SK-N-SH (cell line): ENCODE results near the gene DPEP3. TPM values are rescaled to one million over a fixed set of nuclear protein-coding genes. Genes with fewer than 3 reads are reported as not detected.

Experiments used
- CTCF ChIA-PET: fragments of 300-600, 350-600 bp; formaldehyde crosslinking; extraction: SDS; loops from one replicate; lab custom pipeline; 2021; lab: Yijun Ruan, JAX
- POLR2A ChIA-PET: fragments of 350-600 bp; sonication (Branson Sonifier 250); formaldehyde crosslinking; extraction: SDS; loops from one replicate; lab custom pipeline; 2020; ENCODE audit warnings: antibody characterized with exemption, inconsistent platforms; lab: Yijun Ruan, JAX
- DNase-seq: peaks from one replicate; pipeline ENCODE4 v3.0.0; 2012
- H2AFZ ChIP-seq: fragments of 200-600 bp; sonication (generic); 2 replicates; pipeline ENCODE4 v1.8.1; 2016; ENCODE audit warnings: antibody characterized with exemption, mild to moderate bottlenecking, low read depth
- H3F3A ChIP-seq: fragments of 200-600 bp; sonication (generic); replicated peaks from 2 replicates; pipeline ENCODE3; 2016; ENCODE audit warnings: antibody characterized with exemption, mild to moderate bottlenecking; ENCODE audit not compliant: insufficient read depth
- H3K27ac ChIP-seq, 2 experiments: fragments of 200-500 bp in 1 of 2; fragments of 200-600 bp in 1 of 2; sonication (Bioruptor generic) in 1 of 2; sonication (generic), shearing (Covaris generic) in 1 of 2; 2 replicates each; pipeline versions ENCODE4 v1.5.1 to v1.6.1; 2014 to 2016; ENCODE audit warnings: low read depth in 2 of 2, inconsistent platforms in 1 of 2, low read length in 1 of 2, mild to moderate bottlenecking in 1 of 2, mixed read lengths in 1 of 2
- H3K27me3 ChIP-seq: fragments of 200-600 bp; sonication (generic), shearing (Covaris generic); 2 replicates; pipeline ENCODE4 v1.6.1; 2016; ENCODE audit warnings: mixed run types; ENCODE audit not compliant: insufficient read depth
- H3K36me3 ChIP-seq, 2 experiments: fragments of 200-500 bp in 1 of 2; fragments of 200-600 bp in 1 of 2; sonication (Bioruptor generic) in 1 of 2; sonication (generic) in 1 of 2; replicated peaks in 1 of 2; 2 replicates each; pipeline versions ENCODE3 to v1.5.1; 2014 to 2016; ENCODE audit warnings: low read length in 1 of 2, mild to moderate bottlenecking in 1 of 2; ENCODE audit not compliant: insufficient read depth in 2 of 2, control insufficient read depth in 1 of 2
- H3K4me1 ChIP-seq, 2 experiments: fragments of 200-500 bp in 1 of 2; fragments of 200-600 bp in 1 of 2; sonication (Bioruptor generic) in 1 of 2; sonication (generic), shearing (Covaris generic) in 1 of 2; 2 replicates each; pipeline versions ENCODE4 v1.5.1 to v1.6.1; 2014 to 2016; ENCODE audit warnings: low read depth in 1 of 2, low read length in 1 of 2, mixed run types in 1 of 2; ENCODE audit not compliant: insufficient read depth in 2 of 2, control insufficient read depth in 1 of 2
- H3K4me2 ChIP-seq: fragments of 200-600 bp; sonication (generic), shearing (Covaris generic); 2 replicates; pipeline ENCODE4 v1.6.1; 2017; ENCODE audit warnings: mixed run types
- H3K4me3 ChIP-seq, 2 experiments: fragments of 200-500 bp in 1 of 2; fragments of 200-600 bp in 1 of 2; sonication (Bioruptor generic) in 1 of 2; sonication (generic), shearing (Covaris generic) in 1 of 2; 2 replicates each; pipeline versions ENCODE4 v1.5.1 to v1.8.1; 2014 to 2016; ENCODE audit warnings: low read depth in 2 of 2, inconsistent platforms in 1 of 2, low read length in 1 of 2, mild to moderate bottlenecking in 1 of 2, mixed read lengths in 1 of 2, moderate library complexity in 1 of 2
- H3K79me2 ChIP-seq: fragments of 200-600 bp; sonication (generic); 2 replicates; pipeline ENCODE4 v1.8.1; 2017; ENCODE audit warnings: mild to moderate bottlenecking; ENCODE audit not compliant: insufficient read depth
- H3K9ac ChIP-seq: fragments of 200-600 bp; sonication (generic); 2 replicates; pipeline ENCODE4 v1.6.1; 2017; ENCODE audit warnings: mixed run types
- H3K9me2 ChIP-seq: fragments of 200-600 bp; sonication (generic); 2 replicates; pipeline ENCODE4 v1.6.1; 2017; ENCODE audit warnings: mixed run types
- H3K9me3 ChIP-seq: fragments of 200-600 bp; sonication (generic); 2 replicates; pipeline ENCODE4 v1.6.1; 2017; ENCODE audit warnings: mixed run types, mild to moderate bottlenecking, moderate library complexity
- H4K20me1 ChIP-seq: fragments of 200-600 bp; sonication (generic); 2 replicates; pipeline ENCODE4 v1.6.1; 2017; ENCODE audit warnings: mild to moderate bottlenecking, mixed run types; ENCODE audit not compliant: insufficient read depth
- CHD2 ChIP-seq: fragments of 150-350 bp; IDR thresholded peaks from 2 replicates; pipeline ENCODE4 v1.6.1; 2018; ENCODE audit warnings: low read length; ENCODE audit not compliant: partially characterized antibody
- FOXJ3 ChIP-seq: sonication (generic); formaldehyde crosslinking; IDR thresholded peaks from 2 replicates; pipeline ENCODE4 v1.5.1; 2020; ENCODE audit warnings: mild to moderate bottlenecking, missing genetic modification reagents
- FOXM1 ChIP-seq: IDR thresholded peaks from 2 replicates; pipeline ENCODE4 v1.4.0; 2012; ENCODE audit warnings: low read depth, mild to moderate bottlenecking
- GATA2 ChIP-seq: sonication (generic); formaldehyde crosslinking; IDR thresholded peaks from 2 replicates; pipeline ENCODE4 v1.5.0; 2020; ENCODE audit warnings: mild to moderate bottlenecking, missing genetic modification reagents
- JUND ChIP-seq: IDR thresholded peaks from 2 replicates; pipeline ENCODE4 v1.4.0; 2012
- MEF2A ChIP-seq: IDR thresholded peaks from 2 replicates; pipeline ENCODE4 v1.4.0; 2012; ENCODE audit warnings: low read depth, borderline replicate concordance
- MXI1 ChIP-seq: IDR thresholded peaks from 2 replicates; pipeline ENCODE4 v1.6.1; 2012; ENCODE audit warnings: mild to moderate bottlenecking, low read depth, low read length, improper control_type of control experiment
- NFIC ChIP-seq: IDR thresholded peaks from 2 replicates; pipeline ENCODE4 v1.4.0; 2012; ENCODE audit warnings: borderline replicate concordance
- NRF1 ChIP-seq: IDR thresholded peaks from 2 replicates; pipeline ENCODE4 v1.6.1; 2012; ENCODE audit warnings: low read depth, mild to moderate bottlenecking, low read length
- POLR2AphosphoS5 ChIP-seq: IDR thresholded peaks from 2 replicates; pipeline ENCODE4 v1.6.1; 2012; ENCODE audit warnings: low read depth, low read length
- RAD21 ChIP-seq: IDR thresholded peaks from 2 replicates; pipeline ENCODE4 v1.6.1; 2012; ENCODE audit warnings: mild to moderate bottlenecking, low read length
- RCOR1 ChIP-seq: fragments of 150-350 bp; IDR thresholded peaks from 2 replicates; pipeline ENCODE4 v1.6.1; 2017; ENCODE audit warnings: antibody characterized with exemption, low read length
- RFX5 ChIP-seq: IDR thresholded peaks from 2 replicates; pipeline ENCODE4 v1.6.1; 2012; ENCODE audit warnings: mild to moderate bottlenecking, improper control_type of control experiment, low read length
- SIN3A ChIP-seq: IDR thresholded peaks from 2 replicates; pipeline ENCODE4 v1.6.1; 2012; ENCODE audit warnings: low read depth, mild to moderate bottlenecking, low read length, moderate library complexity, borderline replicate concordance
- SMC3 ChIP-seq: IDR thresholded peaks from 2 replicates; pipeline ENCODE4 v1.6.1; 2012; ENCODE audit warnings: low read depth, low read length, improper control_type of control experiment
- TAF1 ChIP-seq: IDR thresholded peaks from 2 replicates; pipeline ENCODE4 v1.6.1; 2012; ENCODE audit warnings: low read depth, mild to moderate bottlenecking, low read length, moderate library complexity, borderline replicate concordance
- TCF12 ChIP-seq: IDR thresholded peaks from 2 replicates; pipeline ENCODE4 v1.4.0; 2012
- TEAD4 ChIP-seq: IDR thresholded peaks from 2 replicates; pipeline ENCODE4 v1.4.0; 2012; ENCODE audit warnings: mild to moderate bottlenecking, borderline replicate concordance; ENCODE audit not compliant: insufficient read depth
- YY1 ChIP-seq: IDR thresholded peaks from 2 replicates; pipeline ENCODE4 v1.4.0; 2012; ENCODE audit warnings: low read depth, mild to moderate bottlenecking
- WGBS: methylation state at CpG from one replicate; pipeline ENCODE4 v1.1.6; 2017; ENCODE audit warnings: low lambda C conversion rate; 5-methylcytosine and 5-hydroxymethylcytosine counted together
- polyA plus RNA-seq, 3 experiments: library from polyadenylated mRNA; depleted of rRNA; stranded (reverse); fragments of >200 nt; gene quantifications; 2 replicates each; pipeline ENCODE4 v1.2.3, GENCODE V29; 2012
- TF ChIP-seq, protein P1 (sequence below): IDR thresholded peaks from 2 replicates; pipeline ENCODE4; 2012
- TF ChIP-seq, protein P2 (sequence below): fragments of 200-600 bp; sonication (generic); IDR thresholded peaks from 2 replicates; pipeline ENCODE4 v1.6.1; 2017; ENCODE audit warnings: antibody characterized with exemption, mild to moderate bottlenecking, moderate library complexity
- TF ChIP-seq, protein P3 (sequence below): IDR thresholded peaks from 2 replicates; pipeline ENCODE4 v1.4.0; 2012; ENCODE audit warnings: low read depth, borderline replicate concordance
- TF ChIP-seq, protein P4 (sequence below): IDR thresholded peaks from 2 replicates; pipeline ENCODE4 v1.4.0; 2012; ENCODE audit warnings: low read depth
- TF ChIP-seq, protein P5 (sequence below): fragments of 150-350 bp; IDR thresholded peaks from 2 replicates; pipeline ENCODE4 v1.6.1; 2017; ENCODE audit warnings: antibody characterized with exemption, low read length, low read depth, borderline replicate concordance
- TF ChIP-seq, protein P6 (sequence below): fragments of 150-350 bp; IDR thresholded peaks from 2 replicates; pipeline ENCODE4 v1.6.1; 2016; ENCODE audit warnings: mild to moderate bottlenecking, low read depth, low read length

DPEP3 gene
- polyA plus RNA-seq, 1 of the 3 experiments (the other 2 are of a cell fraction): not detected

DNA sequence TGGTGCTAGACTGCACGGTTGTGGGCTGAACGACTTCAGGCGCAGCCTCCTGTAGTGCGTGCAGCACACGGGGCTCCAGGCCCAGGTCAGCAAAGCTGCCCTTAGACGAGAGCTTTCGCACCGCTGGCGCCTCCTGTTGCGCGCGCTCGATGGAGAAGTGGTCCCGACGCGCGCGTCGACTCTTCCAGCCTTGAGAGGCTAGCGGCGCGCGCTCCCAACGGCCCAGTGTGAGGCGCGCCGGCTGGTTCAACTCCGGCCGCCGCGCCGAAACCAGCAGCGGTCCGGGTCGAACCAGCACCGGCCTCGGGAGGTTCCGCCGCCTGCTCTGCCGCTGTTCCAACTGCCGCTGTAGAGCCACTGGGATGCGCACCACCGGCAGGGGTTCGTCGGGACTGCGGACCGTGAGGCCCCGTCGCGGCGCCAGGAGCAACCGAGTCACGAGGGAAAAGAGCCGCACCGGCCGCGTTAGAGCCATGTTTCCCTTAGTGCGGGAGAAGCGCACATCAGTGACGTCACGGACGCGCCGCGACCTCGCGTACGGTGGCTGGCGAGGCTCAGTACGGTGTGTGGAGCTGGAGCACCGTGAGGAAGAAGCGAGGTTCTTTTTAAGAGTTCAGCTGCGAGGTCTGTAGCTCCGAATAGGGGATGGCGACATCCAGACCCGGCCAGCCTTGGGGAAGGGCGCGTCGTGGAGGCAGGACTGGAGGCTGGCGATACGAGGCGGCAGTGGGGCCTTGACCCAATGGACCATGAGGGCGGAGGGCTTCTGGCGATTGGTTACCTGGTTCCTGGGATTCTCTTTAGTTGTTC lies 42.6 kb upstream of the DPEP3 start, which contains the start of the genes DDX28 and DUS2 (continued):
- TF ChIP-seq POLR2AphosphoS5 (peak; percentile 91), TAF1 (peak; percentile 90), SMC3 (no peak), YY1 (peak; percentile 87), NFIC (no peak), RCOR1 (no peak), SIN3A (peak; percentile 81; the same call in 1 of the 2 replicates), RFX5 (no peak), FOXJ3 (no peak), CHD2 (no peak), TCF12 (no peak; the same call in 1 of the 2 replicates), TEAD4 (no peak), NRF1 (no peak), MEF2A (no peak), FOXM1 (no peak)
- TF ChIP-seq, protein P1, sequence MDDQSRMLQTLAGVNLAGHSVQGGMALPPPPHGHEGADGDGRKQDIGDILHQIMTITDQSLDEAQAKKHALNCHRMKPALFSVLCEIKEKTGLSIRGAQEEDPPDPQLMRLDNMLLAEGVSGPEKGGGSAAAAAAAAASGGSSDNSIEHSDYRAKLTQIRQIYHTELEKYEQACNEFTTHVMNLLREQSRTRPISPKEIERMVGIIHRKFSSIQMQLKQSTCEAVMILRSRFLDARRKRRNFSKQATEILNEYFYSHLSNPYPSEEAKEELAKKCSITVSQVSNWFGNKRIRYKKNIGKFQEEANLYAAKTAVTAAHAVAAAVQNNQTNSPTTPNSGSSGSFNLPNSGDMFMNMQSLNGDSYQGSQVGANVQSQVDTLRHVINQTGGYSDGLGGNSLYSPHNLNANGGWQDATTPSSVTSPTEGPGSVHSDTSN: no peak
- TF ChIP-seq, protein P2, sequence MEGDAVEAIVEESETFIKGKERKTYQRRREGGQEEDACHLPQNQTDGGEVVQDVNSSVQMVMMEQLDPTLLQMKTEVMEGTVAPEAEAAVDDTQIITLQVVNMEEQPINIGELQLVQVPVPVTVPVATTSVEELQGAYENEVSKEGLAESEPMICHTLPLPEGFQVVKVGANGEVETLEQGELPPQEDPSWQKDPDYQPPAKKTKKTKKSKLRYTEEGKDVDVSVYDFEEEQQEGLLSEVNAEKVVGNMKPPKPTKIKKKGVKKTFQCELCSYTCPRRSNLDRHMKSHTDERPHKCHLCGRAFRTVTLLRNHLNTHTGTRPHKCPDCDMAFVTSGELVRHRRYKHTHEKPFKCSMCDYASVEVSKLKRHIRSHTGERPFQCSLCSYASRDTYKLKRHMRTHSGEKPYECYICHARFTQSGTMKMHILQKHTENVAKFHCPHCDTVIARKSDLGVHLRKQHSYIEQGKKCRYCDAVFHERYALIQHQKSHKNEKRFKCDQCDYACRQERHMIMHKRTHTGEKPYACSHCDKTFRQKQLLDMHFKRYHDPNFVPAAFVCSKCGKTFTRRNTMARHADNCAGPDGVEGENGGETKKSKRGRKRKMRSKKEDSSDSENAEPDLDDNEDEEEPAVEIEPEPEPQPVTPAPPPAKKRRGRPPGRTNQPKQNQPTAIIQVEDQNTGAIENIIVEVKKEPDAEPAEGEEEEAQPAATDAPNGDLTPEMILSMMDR: 0 out of 2 replicates have a peak, but pooled peaks have one; percentile 7

DNA sequence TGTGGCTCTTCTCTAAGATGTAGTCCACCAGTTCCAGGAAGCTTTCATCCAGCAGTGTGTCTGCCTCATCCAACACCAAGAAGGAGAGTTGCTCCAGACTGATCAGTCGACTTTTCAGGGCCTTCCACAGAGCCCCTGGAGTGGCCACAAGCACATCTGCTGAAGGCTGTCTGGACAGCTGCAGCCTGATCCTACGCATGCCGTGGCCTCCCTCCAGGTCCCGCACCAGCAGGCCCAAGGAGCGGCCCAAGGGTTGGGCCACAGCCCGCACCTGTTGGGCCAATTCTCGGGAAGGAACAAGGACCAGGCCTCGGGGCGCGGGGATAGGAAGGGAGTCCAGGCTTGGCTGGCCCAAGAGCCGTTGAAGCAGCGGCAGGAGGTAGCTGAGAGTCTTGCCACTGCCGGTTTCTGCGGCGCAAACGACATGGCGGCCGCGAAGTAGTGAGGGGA lies 42.0 kb upstream of the DPEP3 start:
- no peak for DNase-seq
- no CpG with 5 or more reads among the region's 19 CpGs for WGBS
- Histone ChIP-seq H3K9me2 (no peaks in the 10 kb centered on the region), H3K4me2 (peak overlapping the region; percentile 93), H3K27ac (peak overlapping the region in 1 of 2 experiments; percentile 57; a peak in 2 of 4 replicates), H3K79me2 (peaks cover 47% of the 10 kb centered on the region), H3K27me3 (no peaks in the 10 kb centered on the region), H4K20me1 (no peaks in the 10 kb centered on the region), H3K9me3 (no peaks in the 10 kb centered on the region), H2AFZ (peak overlapping the region; percentile 80; the same call in 1 of the 2 replicates), H3K9ac (peak overlapping the region; percentile 97), H3K4me1 (peaks cover 7 to 12% of the 10 kb centered on the region in 2 experiments; a peak in 2 of 4 replicates), H3F3A (no peaks in the 10 kb centered on the region), H3K36me3 (peaks cover 6 to 22% of the 10 kb centered on the region in 2 experiments), H3K4me3 (peak overlapping the region; percentile 80 to 98)
- ChIA-PET POLR2A (interaction anchor here (1.3 kb wide), 1 partner anchor 86 kb away, joined by 5 read pairs; no protein-coding TSS in a partner anchor), CTCF (interaction anchor here (0.6 to 3.3 kb wide), 5 partner anchors 18 to 80 kb away, joined by 3 to 23 read pairs (median 4); no protein-coding TSS in a partner anchor)
- TF ChIP-seq RFX5: no peak
- no peak for TF ChIP-seq SMC3
- no peak for TF ChIP-seq FOXM1
- TF ChIP-seq JUND: no peak
- no peak for TF ChIP-seq GATA2
- TF ChIP-seq, protein P3, sequence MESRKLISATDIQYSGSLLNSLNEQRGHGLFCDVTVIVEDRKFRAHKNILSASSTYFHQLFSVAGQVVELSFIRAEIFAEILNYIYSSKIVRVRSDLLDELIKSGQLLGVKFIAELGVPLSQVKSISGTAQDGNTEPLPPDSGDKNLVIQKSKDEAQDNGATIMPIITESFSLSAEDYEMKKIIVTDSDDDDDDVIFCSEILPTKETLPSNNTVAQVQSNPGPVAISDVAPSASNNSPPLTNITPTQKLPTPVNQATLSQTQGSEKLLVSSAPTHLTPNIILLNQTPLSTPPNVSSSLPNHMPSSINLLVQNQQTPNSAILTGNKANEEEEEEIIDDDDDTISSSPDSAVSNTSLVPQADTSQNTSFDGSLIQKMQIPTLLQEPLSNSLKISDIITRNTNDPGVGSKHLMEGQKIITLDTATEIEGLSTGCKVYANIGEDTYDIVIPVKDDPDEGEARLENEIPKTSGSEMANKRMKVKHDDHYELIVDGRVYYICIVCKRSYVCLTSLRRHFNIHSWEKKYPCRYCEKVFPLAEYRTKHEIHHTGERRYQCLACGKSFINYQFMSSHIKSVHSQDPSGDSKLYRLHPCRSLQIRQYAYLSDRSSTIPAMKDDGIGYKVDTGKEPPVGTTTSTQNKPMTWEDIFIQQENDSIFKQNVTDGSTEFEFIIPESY: no peak
- no peak for TF ChIP-seq RCOR1
- TF ChIP-seq RAD21: no peak
- TF ChIP-seq NRF1: no peak
- TF ChIP-seq, protein P4, sequence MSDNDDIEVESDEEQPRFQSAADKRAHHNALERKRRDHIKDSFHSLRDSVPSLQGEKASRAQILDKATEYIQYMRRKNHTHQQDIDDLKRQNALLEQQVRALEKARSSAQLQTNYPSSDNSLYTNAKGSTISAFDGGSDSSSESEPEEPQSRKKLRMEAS: no peak
- TF ChIP-seq, protein P5, sequence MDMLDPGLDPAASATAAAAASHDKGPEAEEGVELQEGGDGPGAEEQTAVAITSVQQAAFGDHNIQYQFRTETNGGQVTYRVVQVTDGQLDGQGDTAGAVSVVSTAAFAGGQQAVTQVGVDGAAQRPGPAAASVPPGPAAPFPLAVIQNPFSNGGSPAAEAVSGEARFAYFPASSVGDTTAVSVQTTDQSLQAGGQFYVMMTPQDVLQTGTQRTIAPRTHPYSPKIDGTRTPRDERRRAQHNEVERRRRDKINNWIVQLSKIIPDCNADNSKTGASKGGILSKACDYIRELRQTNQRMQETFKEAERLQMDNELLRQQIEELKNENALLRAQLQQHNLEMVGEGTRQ: no peak
- TF ChIP-seq, protein P6, sequence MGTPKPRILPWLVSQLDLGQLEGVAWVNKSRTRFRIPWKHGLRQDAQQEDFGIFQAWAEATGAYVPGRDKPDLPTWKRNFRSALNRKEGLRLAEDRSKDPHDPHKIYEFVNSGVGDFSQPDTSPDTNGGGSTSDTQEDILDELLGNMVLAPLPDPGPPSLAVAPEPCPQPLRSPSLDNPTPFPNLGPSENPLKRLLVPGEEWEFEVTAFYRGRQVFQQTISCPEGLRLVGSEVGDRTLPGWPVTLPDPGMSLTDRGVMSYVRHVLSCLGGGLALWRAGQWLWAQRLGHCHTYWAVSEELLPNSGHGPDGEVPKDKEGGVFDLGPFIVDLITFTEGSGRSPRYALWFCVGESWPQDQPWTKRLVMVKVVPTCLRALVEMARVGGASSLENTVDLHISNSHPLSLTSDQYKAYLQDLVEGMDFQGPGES: no peak
- TF ChIP-seq TCF12: no peak
- TF ChIP-seq MXI1: no peak
